ENCODE data around the gene ZNF487. TPM values are rescaled to one million over a fixed set of nuclear protein-coding genes. Genes with fewer than 3 reads are reported as not detected.
"Not testable (repeated sequence)": the region's sequence is repeated elsewhere in the genome, so short reads cannot be mapped to it uniquely, and the experiment has no call there.

ZNF487 gene
- polyA plus RNA-seq, 3 donors = 4.2 to 4.8 (median 4.4) TPM

DNA sequence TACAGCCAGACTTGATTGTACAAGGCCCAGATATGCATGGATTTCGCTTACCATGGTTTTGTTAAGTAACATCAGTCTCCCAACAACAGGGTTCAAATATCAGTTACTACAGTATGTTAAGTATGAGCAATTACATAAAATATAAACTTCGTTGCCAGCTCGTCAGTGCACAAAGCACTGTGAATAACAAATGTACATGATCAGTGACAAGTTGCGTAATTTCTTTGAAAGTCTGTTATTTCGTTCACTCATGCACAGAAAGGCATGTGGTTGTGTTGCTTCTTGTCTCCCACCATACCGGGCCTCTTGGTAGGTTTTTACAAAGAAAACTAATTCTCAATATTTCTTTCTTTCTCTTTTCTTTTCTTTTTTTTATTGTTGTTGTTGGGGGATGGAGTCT, 12.5 kb upstream of the ZNF487 start:
- H3K27ac ChIP-seq (ENCODE audit: low read depth, low read length) = no peak overlapping the region
- 70 to 95% (median 73%) methylated on average over 6 of the region's 6 CpGs for WGBS, 3 donors

DNA sequence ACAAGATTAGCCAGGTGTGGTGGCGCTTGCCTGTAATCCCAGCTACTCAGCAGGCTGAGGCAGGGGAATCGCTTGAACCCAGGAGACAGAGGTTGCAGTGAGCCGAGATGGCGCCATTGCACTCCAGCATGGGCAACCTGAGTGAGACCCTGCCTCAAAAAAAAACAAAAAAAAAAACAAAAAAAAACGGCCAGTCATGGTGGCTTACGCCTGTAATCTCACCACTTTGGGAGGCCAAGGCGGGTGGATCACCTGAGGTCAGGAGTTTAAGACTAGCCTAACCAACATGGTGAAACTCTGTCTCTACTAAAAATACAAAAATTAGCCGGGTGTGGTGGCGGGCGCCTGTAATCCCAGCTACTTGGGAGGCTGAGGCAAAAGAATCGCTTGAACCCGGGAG, 10.4 kb upstream of the ZNF487 start:
- H3K27ac ChIP-seq (ENCODE audit: low read depth, low read length) = not testable (repeated sequence)
- 94 to 97% (median 95%) methylated on average over 12 of the region's 12 CpGs for WGBS, 3 donors

GRCh38 chr10:43427166-43427825, 9.6 kb upstream of the ZNF487 start:
- WGBS, 3 donors = 86 to 88% (median 86%) methylated on average over 12 of the region's 12 CpGs
- H3K27ac ChIP-seq (ENCODE audit: low read depth, low read length) = no peak overlapping the region

GRCh38 chr10:43430926-43431663, 5.8 kb upstream of the ZNF487 start:
- H3K27ac ChIP-seq (ENCODE audit: low read depth, low read length) = no peak overlapping the region
- WGBS, 3 donors = 89 to 96% (median 89%) methylated on average over 8 of the region's 8 CpGs

DNA sequence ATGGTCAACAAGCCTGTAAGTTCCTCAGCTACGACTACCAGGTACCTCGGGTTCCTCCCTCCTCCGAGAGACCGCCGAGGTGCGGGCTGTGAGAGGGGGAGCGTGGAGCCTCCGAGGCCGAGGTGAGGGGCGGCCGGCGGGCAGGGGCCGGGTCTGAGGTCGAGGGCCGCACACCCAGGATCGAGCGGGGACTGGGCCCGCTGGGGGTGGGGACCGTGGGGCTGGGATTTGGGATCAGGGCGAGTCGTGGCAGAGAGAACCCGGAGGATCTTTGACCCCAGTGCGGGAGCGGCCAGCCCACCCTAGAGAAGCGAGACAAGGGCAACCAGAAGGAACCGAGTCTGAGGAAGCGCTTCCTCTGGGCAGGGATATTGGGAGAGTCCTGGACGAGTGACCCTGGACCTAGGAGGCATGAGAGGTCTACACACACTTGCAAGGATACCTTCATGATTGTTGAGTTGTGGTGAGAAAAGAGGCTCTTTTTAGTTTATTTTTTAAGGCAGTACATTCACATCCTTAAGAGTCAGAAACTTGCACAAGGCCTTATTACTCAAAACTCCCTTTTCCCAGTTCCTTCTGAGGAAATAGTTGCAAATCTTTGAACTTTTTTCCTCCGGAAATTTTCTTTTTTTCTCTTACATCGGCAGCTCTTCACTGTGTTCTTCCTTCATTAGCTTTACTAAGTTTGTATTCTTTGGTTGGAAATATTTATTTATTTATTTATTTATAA, 395 bp downstream of the ZNF487 start:
- peak overlapping the region; percentile 90 for H3K27ac ChIP-seq (ENCODE audit: low read depth, low read length)
- WGBS, 3 donors = 3 to 6% (median 6%) methylated on average over 25 to 30 of the region's 30 CpGs

DNA sequence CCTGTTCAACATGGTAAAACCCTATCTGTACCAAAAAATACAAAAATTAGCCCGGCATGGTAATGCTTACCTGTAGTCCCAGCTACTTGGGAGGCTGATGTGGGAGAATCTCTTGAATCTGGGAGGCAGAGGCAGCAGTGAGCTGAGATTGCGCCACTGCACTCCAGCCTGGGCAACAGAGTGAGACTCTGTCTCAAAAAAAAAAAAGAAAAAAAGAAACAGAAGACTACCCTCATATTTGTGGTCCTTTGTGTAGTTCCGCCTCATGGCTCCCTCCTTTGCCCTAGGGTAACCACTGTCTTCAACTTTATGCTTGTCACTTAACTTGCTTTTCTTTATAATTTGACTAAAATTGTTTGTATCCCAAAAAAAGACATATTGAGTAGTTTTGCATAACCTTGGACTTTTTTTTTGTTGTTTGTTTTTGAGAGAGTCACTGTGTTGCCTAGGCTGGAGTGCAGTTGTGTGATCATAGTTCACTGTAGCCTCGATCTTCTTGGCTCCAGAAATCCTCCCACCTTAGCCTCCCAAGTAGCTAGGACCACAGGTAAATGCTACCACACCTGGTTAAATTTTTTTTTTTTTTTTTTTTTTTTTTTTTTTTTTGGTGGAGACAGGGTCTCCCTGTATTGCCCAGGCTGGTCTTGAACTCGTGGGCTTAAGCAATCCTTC, 3.7 kb downstream of the ZNF487 start:
- H3K27ac ChIP-seq (ENCODE audit: low read depth, low read length) = no peak overlapping the region
- 81 to 90% (median 89%) methylated on average over 5 of the region's 5 CpGs for WGBS, 3 donors

GRCh38 chr10:43444323-43444722, 7.4 kb downstream of the ZNF487 start:
- 79 to 95% (median 93%) methylated on average over 7 of the region's 7 CpGs for WGBS, 3 donors
- no peak overlapping the region for H3K27ac ChIP-seq (ENCODE audit: low read depth, low read length)

DNA sequence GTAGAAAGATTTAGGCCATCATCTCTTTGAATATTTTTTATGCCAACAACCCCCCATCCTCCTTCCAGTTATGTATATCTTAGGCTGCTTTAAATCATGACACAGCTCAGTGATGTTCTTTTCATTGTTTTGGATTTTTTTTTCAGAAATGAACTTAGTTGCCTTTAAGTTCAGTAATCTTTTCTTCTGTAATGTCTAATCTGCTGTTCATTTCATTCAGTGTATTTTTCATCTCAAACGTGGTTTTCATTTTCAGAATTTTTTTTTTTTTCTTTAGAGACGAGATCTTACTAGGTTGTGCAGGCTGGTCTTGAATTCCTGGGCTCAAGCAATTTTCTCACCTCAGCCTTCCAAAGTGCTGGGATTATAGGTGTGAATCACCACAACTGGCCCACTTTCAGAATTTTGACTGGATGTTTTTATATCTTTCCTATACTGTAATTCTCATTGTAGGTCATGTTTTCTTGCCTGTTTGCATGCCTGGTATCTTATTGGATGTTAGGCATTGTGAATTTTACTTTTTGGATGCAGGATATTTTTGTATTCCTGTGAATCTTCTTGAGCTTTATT, 8.1 kb downstream of the ZNF487 start:
- WGBS, 3 donors = 86 to 94% (median 93%) methylated on average over 2 of the region's 2 CpGs
- no peak overlapping the region for H3K27ac ChIP-seq (ENCODE audit: low read depth, low read length)

GRCh38 chr10:43446219-43447017, 9.5 kb downstream of the ZNF487 start:
- WGBS, 3 donors = 96 to 97% (median 96%) methylated on average over 48 to 53 of the region's 53 CpGs

DNA sequence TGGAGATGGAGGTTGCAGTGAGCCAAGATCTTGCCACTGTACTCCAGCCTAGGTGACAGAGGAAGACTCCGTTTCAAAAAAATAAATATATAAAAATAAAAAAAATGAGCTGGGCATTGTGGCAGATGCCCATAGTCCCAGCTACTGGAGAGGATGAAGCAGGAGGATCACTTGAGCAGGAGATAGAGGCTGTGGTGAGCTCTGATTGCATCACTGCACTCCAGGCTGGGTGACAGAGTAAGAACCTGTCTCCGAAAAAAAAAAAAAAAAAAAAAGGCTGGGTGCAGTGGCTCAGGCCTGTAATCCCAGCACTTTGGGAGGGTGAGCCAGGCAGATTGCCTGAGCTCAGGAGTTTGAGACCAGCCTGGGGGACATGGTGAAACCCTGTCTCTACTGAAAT, 11.8 kb downstream of the ZNF487 start:
- 78 to 89% (median 89%) methylated on average over 1 to 2 of the region's 2 CpGs for WGBS, 3 donors
- H3K27ac ChIP-seq (ENCODE audit: low read depth, low read length) = no peak overlapping the region

More at GRCh38 chr10:43446219-43447017, 9.5 kb downstream of the ZNF487 start:
- H3K27ac ChIP-seq (ENCODE audit: low read depth, low read length) = not testable (repeated sequence)

DNA sequence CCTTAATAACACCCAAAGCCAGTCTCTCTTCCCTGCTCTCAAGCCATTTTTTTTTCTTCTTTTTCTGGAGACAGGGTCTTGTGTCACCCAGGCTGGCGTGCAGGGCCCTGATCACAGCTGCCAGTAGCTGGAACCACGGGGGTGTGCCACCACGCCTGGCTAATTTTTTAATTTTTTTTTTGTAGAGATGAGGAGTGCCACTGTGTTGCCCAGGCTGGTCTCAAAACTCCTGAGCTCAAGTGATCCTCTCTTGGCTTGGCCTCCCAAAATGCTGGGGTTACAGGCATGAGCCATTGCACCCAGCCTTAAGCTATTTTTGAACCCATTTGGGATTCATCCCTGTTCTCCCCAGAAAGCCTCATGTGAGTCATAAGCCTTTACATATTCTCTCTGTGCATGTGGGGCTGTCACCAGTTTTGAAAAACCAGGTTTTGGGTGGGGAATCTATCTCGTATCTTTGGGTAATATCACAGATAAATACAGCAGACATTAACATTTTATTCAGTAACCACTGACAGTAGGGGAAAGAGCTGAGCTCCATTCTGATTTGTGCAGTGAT, 15.5 kb downstream of the ZNF487 start:
- no peak overlapping the region for H3K27ac ChIP-seq (ENCODE audit: low read depth, low read length)
- WGBS, 3 donors = 53 to 80% (median 66%) methylated on average over 4 of the region's 4 CpGs

DNA sequence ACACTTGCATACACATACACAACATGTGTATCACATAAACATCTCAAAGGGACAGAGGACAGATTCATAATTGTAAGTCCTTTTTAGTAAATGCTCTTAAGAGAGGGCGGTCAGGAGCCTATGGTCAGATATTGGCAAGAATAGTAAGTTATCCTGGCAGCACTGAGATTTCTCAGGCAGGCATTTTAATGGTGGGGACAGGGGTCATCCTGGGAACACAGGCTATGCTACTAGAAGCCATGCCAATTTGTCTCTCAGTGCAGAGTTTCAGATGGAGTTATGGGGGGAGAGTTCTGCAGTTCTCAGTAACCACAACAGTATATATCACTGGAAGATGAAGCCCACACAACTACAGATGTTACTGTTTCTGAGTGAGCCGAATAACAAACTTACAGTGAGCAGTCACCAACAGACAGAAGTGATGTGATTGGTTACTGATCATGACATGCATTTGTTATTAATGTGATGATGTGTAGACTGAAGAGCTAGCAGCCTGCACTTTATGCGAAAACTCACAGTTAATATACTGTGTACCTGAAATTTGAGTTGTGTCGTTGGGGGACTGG, 16.4 kb downstream of the ZNF487 start:
- WGBS, 3 donors = 71 to 84% (median 76%) methylated on average over 4 of the region's 4 CpGs
- no peak overlapping the region for H3K27ac ChIP-seq (ENCODE audit: low read depth, low read length)

DNA sequence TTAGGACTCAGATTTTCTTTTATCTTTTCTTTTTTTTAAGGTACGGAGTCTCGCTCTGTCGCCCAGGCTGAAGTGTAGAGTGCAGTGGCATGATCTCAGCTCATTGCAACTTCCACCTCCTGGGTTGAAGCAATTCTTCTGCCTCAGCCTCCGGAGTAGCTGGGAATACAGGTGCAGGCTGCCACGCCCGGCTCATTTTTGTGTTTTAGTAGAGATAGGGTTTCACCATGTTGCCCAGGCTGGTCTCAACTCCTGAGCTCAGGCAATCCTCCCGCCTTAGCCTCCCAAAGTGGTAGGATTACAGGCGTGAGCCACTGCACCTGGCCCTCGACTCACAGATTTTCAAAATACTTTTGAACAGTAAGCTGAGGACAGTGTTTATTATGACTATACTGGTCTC, 17.1 kb downstream of the ZNF487 start:
- H3K27ac ChIP-seq (ENCODE audit: low read depth, low read length) = not testable (repeated sequence)
- 74 to 86% (median 78%) methylated on average over 9 of the region's 9 CpGs for WGBS, 3 donors

GRCh38 chr10:43456561-43456960, 19.6 kb downstream of the ZNF487 start:
- not testable (repeated sequence) for H3K27ac ChIP-seq (ENCODE audit: low read depth, low read length)
- WGBS, 3 donors = 91 to 98% (median 97%) methylated on average over 15 of the region's 15 CpGs

- 67 to 90% (median 80%) methylated on average over 3 of the region's 3 CpGs for WGBS, 3 donors
- H3K27ac ChIP-seq (ENCODE audit: low read depth, low read length) = no peak overlapping the region
Measured at GRCh38 chr10:43458227-43458626, 21.3 kb downstream of the ZNF487 start.

GRCh38 chr10:43461950-43462349, 25.0 kb downstream of the ZNF487 start:
- H3K27ac ChIP-seq (ENCODE audit: low read depth, low read length) = no peak overlapping the region
- 37 to 53% (median 51%) methylated on average over 5 of the region's 5 CpGs for WGBS, 3 donors

- WGBS, 3 donors = 95 to 98% (median 97%) methylated on average over 13 to 44 of the region's 49 CpGs
Measured at GRCh38 chr10:43465086-43465735, 28.3 kb downstream of the ZNF487 start.

More at GRCh38 chr10:43465086-43465735, 28.3 kb downstream of the ZNF487 start:
- not testable (repeated sequence) for H3K27ac ChIP-seq (ENCODE audit: low read depth, low read length)

Measured in adipose tissue (tissue), 3 donors.